Measurements from ENCODE around the gene ARHGAP26. TPM values are rescaled to one million over a fixed set of nuclear protein-coding genes. Genes with fewer than 3 reads are reported as not detected.
"Not testable (repeated sequence)": the region's sequence is repeated elsewhere in the genome, so short reads cannot be mapped to it uniquely, and the experiment has no call there.

Gene ARHGAP26
- total RNA-seq, 4 donors from 2014 or later, result 11.0 to 23.3 (median 14.3) TPM

DNA sequence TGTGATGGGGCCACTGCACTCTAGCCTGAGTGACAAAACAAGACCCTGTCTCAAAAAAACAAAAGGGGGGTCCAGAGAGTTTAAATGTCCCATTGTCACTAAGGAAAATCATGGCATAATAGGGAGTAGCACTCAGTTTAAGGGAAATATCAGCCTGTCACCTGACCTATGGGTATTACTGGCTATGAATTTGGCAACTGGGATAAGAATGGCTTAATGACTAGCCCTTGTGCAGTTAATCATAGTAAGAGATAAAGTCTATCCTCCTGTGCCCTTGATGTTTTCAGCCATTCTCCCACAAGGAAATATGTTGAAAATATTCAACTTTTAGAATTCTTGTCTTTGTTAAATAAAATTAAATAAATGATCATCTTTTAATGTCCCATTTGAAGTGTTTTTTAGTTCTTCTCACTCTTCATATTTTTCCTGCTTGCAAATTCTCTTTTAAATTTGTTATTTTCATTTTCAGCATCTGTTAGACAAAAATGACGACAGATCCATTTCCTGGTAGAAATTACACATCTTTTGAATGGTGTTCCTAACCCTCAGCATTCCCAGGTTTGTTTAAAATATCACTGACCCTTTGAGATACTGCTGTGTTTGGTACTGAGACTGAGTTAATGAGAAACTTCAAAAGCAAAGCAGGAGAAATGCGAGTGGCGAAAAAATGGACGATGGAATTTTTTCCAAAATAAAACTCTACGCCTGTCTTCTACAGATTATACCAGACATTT is 191.4 kb downstream of the ARHGAP26 start:
- TF ChIP-seq POLR2A (IDR thresholded peaks at IDR 0.05), result no peak
- TF ChIP-seq, protein P1, sequence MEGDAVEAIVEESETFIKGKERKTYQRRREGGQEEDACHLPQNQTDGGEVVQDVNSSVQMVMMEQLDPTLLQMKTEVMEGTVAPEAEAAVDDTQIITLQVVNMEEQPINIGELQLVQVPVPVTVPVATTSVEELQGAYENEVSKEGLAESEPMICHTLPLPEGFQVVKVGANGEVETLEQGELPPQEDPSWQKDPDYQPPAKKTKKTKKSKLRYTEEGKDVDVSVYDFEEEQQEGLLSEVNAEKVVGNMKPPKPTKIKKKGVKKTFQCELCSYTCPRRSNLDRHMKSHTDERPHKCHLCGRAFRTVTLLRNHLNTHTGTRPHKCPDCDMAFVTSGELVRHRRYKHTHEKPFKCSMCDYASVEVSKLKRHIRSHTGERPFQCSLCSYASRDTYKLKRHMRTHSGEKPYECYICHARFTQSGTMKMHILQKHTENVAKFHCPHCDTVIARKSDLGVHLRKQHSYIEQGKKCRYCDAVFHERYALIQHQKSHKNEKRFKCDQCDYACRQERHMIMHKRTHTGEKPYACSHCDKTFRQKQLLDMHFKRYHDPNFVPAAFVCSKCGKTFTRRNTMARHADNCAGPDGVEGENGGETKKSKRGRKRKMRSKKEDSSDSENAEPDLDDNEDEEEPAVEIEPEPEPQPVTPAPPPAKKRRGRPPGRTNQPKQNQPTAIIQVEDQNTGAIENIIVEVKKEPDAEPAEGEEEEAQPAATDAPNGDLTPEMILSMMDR (IDR thresholded peaks at IDR 0.05), result no peak
- DNase-seq (ENCODE audit: low spot score in 2 of 2), result no peak
- H3K4me3 ChIP-seq (ENCODE audit: low read depth, poor library complexity, severe bottlenecking), result no peak overlapping the region
- intact Hi-C loops (cut with DNase I; ENCODE audit: low total_unique reads), result no loop called here
- WGBS, 2 donors, result 87 to 92% methylated on average over 5 of the region's 5 CpGs

DNA sequence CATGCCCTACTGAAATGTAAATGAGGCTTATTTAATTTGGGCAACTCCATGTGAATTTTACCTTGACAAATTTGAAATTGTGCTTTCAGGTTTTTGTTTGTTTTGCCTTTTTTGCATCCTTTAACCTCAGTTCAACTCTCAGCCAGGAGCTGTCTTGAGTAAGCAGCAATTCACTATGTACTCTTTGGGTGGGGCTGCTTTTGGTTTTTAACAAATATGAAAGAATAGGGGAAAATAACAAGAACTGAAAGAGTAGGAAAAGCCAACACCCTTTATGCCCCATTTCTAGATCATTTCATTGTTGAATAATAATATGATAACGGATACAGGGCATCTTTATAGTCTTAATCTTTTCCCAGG is 192.0 kb downstream of the ARHGAP26 start:
- no peak for TF ChIP-seq POLR2A (IDR thresholded peaks at IDR 0.05)
- TF ChIP-seq, protein P1 (IDR thresholded peaks at IDR 0.05), result no peak
- no peak for DNase-seq (ENCODE audit: low spot score in 2 of 2)
- no peak overlapping the region for H3K4me3 ChIP-seq (ENCODE audit: low read depth, poor library complexity, severe bottlenecking)
- intact Hi-C loops (cut with DNase I; ENCODE audit: low total_unique reads), result no loop called here
- WGBS, 2 donors, result 83 to 100% methylated on average over 1 of the region's 1 CpG

DNA sequence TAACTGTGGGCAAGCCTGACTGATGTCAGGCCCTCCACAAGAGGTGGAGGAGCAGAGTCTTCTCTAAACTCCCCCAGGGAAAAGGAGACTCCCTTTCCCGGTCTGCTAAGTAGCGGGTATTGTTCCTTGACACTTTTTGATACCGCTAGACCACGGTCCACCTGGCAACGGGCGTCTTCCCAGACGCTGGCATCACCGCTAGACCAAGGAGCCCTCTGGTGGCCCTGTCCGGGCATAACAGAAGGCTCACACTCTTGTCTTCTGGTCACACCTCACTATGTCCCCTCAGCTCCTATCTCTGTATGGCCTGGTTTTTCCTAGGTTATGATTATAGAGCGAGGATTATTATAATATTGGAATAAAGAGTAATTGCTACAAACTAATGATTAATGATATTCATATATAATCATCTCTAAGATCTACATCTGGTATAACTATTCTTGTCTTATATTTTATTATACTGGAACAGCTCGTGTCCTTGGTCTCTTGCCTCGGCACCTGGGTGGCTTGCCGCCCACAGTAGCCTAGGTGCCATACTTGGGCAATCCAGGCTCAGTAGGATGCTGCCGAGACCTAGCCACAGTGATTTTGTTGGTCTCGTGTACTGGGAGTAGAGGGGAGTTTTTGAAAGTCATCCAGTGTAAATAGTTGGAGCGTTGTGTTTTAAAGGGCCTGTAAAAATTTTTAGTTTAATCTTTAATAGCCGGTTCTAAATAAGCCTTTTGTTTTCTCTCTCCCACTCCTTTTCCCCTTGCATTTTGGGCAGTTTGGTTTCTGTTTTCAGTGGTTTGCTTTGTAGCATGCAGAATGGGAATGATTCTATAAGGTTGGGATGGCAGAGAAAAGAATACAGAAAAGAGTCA is 195.3 kb downstream of the ARHGAP26 start:
- intact Hi-C loops (cut with DNase I; ENCODE audit: low total_unique reads); H3K4me3 ChIP-seq (ENCODE audit: low read depth, poor library complexity, severe bottlenecking); DNase-seq (ENCODE audit: low spot score in 2 of 2): not testable (repeated sequence)
- WGBS, 2 donors, result 52% methylated on average over 17 of the region's 17 CpGs

GRCh38 chr5:142966121-142966420 is 195.9 kb downstream of the ARHGAP26 start:
- 82 to 85% methylated on average over 3 of the region's 3 CpGs for WGBS, 2 donors
- no peak for DNase-seq (ENCODE audit: low spot score in 2 of 2)

DNA sequence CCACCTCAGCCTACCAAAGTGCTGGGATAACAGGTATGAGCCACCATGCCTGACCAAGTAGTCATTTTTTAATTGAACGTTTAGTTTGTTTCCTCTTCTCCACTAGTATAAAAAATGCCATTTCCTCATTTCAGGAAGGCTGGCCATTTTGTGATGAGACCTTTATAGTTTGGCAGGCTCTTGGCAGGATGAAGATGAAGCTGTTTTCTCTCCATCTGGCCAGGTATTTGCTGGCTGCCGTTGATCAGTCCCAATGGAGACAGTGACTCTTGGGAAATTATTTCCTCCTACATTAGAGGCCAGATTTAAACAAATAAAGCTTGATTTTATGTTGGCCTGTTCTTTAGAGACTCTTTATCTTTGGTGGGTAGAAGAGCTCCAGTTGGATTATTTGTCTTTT is 199.0 kb downstream of the ARHGAP26 start:
- TF ChIP-seq POLR2A (IDR thresholded peaks at IDR 0.05), result no peak
- TF ChIP-seq, protein P1 (IDR thresholded peaks at IDR 0.05), result no peak
- WGBS, 2 donors, result 75 to 76% methylated on average over 2 of the region's 2 CpGs
- intact Hi-C loops (cut with DNase I; ENCODE audit: low total_unique reads), result no loop called here
- H3K4me3 ChIP-seq (ENCODE audit: low read depth, poor library complexity, severe bottlenecking), result no peak overlapping the region
- DNase-seq (ENCODE audit: low spot score in 2 of 2), result no peak

More at GRCh38 chr5:142966121-142966420, 195.9 kb downstream of the ARHGAP26 start:
- no peak overlapping the region for H3K4me3 ChIP-seq (ENCODE audit: low read depth, poor library complexity, severe bottlenecking)
- TF ChIP-seq POLR2A (IDR thresholded peaks at IDR 0.05), result no peak
- intact Hi-C loops (cut with DNase I; ENCODE audit: low total_unique reads), result no loop called here

GRCh38 chr5:142969624-142970439 is 199.7 kb downstream of the ARHGAP26 start:
- no peak for DNase-seq (ENCODE audit: low spot score in 2 of 2)
- intact Hi-C loops (cut with DNase I; ENCODE audit: low total_unique reads), result no loop called here
- 83% methylated on average over 3 of the region's 3 CpGs for WGBS, 2 donors
- no peak for TF ChIP-seq POLR2A (IDR thresholded peaks at IDR 0.05)
- TF ChIP-seq, protein P1 (IDR thresholded peaks at IDR 0.05), result no peak
- no peak overlapping the region for H3K4me3 ChIP-seq (ENCODE audit: low read depth, poor library complexity, severe bottlenecking)

Data from lower leg skin (tissue), 4 donors.